NCI-H526 treated with DMSO at 0.1 percent for 48 hours (cell line): ENCODE data around the gene IL22.

Experiments
- DNase-seq: peaks from one replicate; lab custom pipeline; 2025; lab: John Stamatoyannopoulos, UW

Gene IL22

GRCh38 chr12:68264158-68264855 lies 10.9 kb upstream of the IL22 start:
- DNase-seq, result no peak

GRCh38 chr12:68263366-68263765 lies 10.0 kb upstream of the IL22 start:
- DNase-seq, result no peak

GRCh38 chr12:68261896-68262295 lies 8.5 kb upstream of the IL22 start:
- DNase-seq, result no peak

GRCh38 chr12:68260153-68260552 lies 6.7 kb upstream of the IL22 start:
- DNase-seq, result no peak

- DNase-seq, result no peak
Observed at GRCh38 chr12:68259318-68259940, 6.0 kb upstream of the IL22 start.

- no peak for DNase-seq
Observed at GRCh38 chr12:68252077-68252476, 1.3 kb downstream of the IL22 start.

GRCh38 chr12:68250454-68250853 lies 3.0 kb downstream of the IL22 start:
- DNase-seq, result no peak

- no peak for DNase-seq
Observed at GRCh38 chr12:68247785-68248184, 5.6 kb downstream of the IL22 start.

GRCh38 chr12:68246350-68246749 lies 7.1 kb downstream of the IL22 start:
- DNase-seq, result no peak

GRCh38 chr12:68245180-68246021 lies 8.0 kb downstream of the IL22 start:
- no peak for DNase-seq

- DNase-seq, result no peak
Observed at GRCh38 chr12:68242777-68243176, 10.6 kb downstream of the IL22 start.

- DNase-seq, result no peak
Observed at GRCh38 chr12:68240975-68241374, 12.4 kb downstream of the IL22 start.

GRCh38 chr12:68240079-68240478 lies 13.3 kb downstream of the IL22 start:
- no peak for DNase-seq

- no peak for DNase-seq
Observed at GRCh38 chr12:68239309-68239982, 14.0 kb downstream of the IL22 start.

- DNase-seq, result no peak
Observed at GRCh38 chr12:68237619-68238018, 15.8 kb downstream of the IL22 start.

- DNase-seq, result no peak
Observed at GRCh38 chr12:68237078-68237477, 16.3 kb downstream of the IL22 start.

- DNase-seq, result no peak
Observed at GRCh38 chr12:68236421-68237059, 16.9 kb downstream of the IL22 start.

GRCh38 chr12:68235576-68235975 lies 17.8 kb downstream of the IL22 start:
- no peak for DNase-seq

GRCh38 chr12:68234140-68234539 lies 19.3 kb downstream of the IL22 start:
- no peak for DNase-seq

GRCh38 chr12:68233498-68233897 lies 19.9 kb downstream of the IL22 start:
- no peak for DNase-seq

GRCh38 chr12:68231691-68232090 lies 21.7 kb downstream of the IL22 start:
- no peak for DNase-seq

- DNase-seq, result no peak
Observed at GRCh38 chr12:68231229-68231628, 22.2 kb downstream of the IL22 start.
